ENCODE measurements around the gene D2HGDH.
"Not testable (repeated sequence)": the region's sequence is repeated elsewhere in the genome, so short reads cannot be mapped to it uniquely, and the experiment has no call there.

The D2HGDH gene

DNA sequence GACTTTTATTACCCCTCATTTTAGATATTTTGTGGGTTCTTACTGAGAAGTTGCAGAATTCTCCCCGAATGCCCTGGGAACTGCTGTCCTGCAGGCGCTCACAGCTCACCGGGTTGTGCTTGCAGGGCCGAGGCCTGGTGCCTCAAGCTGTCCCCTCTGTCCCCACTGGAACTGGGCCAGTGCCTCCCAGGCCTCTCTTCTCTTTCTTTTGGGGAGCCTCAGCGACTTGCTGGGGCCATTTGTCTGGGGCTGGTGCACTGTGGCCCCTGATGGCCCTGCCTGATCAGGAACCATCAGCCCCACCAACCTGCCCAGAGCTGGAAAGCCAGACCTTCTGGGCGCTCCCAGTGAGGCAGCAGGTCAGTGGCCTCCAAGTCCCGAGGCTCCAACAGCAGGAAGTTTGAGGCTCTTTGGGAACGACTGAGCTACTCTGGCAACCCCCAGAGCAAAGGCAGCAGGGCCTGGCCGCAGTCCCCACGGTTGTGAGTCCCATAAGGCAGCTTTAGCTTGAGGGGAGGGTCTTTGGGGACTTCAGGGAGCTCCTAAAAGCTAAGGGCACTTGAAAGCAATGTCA is 59.9 kb downstream of the D2HGDH start:
- ATAC-seq (no peak), DNase-seq (peak; percentile 2)

DNA sequence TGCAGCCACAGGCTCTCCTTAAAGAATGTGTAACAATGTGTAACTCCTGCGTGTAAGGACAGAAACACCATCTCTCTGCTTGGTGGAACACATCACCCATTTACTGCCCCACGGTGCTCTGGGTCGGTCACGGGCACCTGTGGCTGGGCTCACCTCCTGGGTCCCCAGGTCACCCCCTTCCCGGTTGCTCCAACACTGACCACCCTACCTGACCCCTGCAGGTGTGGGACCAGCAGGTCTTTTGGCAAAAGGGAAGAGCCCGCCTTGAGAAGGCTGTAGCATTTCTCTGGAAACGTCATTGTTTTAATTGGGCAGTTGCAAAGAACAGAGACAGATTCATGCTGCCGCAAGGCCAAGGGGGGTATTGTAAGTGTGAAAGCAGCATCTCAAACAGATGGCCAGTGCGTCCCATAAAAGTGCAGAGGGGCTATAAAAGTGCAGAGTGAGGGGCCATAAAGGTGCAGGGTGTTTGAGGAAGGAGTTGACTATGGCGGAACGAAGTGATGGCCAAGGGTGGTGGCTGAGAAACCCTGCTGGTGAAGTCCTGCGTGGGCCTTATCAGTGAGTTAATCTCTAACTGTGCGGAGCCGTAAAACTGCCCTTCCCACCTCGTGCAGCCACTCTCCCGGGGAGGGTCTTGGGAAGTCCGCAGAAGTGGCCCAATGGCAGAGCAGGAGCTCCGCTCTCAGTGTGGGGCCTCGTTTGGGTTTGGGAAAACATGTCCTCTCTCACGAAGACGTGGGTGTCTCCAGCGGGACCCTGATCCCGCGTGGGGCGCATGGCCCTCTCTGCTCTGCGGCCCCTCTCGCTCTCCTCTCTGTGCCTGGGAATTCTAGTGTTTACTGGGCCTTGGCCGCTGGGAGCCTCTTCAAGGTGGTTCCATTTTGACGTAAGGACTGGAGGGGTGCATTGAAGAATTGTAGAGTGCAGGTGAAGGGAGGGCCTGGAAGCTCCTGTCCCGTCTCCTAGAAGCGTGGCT is 60.9 kb downstream of the D2HGDH start:
- ATAC-seq (no peak), DNase-seq (peak; percentile 1)

DNA sequence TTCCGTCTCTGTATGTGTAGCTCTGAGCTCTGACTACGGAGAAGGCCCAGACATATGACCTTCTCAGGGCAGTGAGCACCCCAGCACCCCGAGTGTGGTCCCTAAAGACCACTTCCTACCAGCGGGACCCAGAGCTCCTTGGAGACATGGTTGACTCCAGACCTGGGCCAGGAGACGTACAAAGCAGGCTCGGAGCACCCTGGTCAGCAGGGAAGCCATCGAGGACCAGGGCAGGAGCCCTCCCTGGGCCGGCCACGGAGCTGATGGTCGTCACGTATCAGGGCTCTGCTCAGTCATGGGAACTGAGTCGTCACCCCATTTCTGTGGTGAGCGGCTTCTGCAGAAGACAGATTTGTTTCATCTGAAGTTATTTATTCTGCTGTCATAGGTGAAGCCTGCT is 61.8 kb downstream of the D2HGDH start:
- no peak for DNase-seq
- no peak for ATAC-seq

DNA sequence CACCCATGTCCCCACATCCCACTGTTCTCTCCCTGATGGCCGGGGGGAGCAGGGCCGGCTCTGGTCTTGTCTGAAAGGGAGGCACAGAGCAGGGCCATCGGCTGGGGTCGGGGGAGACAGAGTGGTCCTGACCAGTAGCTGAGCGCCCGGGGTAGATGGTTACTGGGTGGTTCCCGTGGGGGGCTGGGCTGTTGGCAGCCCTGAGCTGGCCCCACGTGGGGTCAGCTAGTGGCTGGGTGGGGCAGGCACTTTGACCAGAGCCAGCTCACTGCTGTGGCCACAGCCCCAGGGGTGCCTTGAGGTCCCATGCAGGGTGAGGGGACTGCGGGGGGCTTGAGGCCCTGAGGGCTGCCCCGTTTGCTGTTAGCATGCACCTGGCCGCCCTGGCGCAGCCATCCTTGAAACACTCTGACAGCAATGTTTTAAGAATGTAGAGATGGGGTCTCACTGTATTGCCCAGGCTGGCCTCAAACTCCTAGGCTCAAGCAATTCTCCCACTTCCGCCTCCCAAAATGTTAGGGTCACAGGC is 62.2 kb downstream of the D2HGDH start:
- no peak for ATAC-seq
- DNase-seq, result peak; percentile 2

DNA sequence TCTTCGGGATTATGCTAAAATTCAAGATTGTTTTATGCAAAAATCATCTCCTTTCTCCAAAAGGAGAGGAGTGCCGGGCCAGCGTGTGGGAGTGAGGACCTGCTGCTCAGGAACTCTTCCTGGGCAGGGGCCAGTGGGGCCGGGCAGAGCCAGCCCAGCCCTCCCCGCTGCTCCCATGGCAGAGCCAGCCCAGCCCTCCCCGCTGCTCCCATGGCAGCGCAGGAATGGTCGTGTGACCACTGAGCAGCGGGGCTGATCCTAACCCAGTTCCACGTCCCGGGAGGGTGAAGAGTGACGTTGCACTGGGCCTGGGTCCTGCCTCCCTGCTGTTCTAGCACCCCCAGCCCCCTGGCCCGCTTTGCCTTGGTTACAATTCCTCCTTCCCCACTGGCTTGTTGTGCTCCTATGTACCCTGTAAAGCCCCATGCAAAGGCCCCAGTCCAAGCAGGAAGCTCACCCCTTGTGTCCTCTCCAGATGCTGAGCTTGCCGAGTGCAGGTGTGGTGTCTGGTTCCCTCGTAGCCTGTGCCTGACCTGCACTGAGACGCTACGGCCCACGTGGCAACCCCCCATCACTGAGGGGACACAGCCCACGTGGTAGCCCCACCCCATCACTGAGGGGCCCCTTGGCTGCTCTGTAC is 63.1 kb downstream of the D2HGDH start:
- DNase-seq, result peak; percentile 2
- ATAC-seq, result no peak

DNA sequence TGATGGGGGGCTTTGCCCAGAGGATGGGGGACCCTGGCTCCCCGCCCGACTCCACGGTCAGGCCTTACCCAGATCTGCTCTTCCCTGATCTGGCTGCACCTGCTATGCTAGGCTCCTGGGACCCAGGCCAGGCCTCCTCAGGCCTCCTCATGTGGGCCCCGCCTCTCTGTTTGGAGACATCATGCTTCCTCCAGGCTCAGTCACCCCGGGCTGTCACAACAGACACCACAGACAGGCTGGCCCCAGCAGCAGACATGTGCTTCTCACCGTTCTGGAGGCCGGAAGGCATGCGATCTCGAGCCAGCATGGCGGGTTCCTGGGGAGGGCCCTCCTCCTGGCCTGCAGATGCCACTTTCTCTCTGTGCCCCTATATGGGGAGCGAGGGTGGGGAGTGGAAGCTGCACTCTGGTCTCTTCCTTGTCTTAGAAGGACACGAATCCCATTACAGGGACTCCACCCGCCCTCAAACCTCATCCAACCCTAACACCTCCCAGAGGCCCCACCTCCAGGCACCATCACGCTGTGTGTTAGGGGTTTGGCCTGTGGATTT is 63.7 kb downstream of the D2HGDH start:
- peak; percentile 2 for DNase-seq

DNA sequence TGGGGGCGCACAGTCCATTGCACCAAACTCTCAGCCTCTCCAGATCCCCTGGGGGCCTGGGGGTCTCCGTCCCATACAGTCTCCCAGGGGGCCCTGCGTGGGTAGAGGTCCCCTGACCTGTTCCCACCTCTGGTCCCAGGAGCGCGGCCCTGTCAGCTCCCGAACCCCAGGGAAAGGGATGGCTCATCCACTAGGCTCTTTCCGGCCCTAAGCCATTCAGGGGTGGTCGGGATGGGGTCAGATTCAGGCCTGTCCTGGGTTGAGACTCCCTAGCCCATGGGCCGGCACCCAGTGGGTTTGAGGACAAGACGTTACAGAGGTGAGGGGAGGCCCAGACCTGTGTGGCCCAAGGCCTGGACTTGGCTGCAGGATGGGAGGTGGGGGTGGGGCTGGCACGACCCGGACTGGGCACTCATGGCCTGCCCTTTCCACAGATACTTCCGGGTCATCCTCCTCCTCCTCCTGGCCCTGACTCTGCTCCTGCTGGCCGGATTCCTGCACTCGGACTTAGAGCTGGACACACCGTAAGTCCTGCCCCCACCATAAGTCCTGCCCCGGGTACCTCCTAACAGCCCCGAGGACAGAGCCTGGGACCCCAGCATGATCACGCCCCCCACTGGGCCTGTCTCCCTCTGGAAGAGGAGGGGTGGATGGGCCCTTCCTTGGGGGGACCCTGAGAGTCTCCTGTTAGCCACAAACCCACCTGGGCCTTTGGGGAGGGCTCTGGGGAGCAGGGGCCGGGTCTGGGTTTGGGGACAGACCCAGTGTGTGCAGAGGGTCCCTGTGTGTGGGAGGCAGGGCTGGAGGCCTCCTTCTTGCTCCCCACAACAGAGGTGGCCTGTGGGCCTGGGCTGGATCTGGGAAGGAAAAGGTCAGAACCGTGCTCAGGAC is 64.4 kb downstream of the D2HGDH start:
- peak; percentile 2 for DNase-seq

More for the DNA sequence above, 63.7 kb downstream of the D2HGDH start:
- no peak for ATAC-seq

DNA sequence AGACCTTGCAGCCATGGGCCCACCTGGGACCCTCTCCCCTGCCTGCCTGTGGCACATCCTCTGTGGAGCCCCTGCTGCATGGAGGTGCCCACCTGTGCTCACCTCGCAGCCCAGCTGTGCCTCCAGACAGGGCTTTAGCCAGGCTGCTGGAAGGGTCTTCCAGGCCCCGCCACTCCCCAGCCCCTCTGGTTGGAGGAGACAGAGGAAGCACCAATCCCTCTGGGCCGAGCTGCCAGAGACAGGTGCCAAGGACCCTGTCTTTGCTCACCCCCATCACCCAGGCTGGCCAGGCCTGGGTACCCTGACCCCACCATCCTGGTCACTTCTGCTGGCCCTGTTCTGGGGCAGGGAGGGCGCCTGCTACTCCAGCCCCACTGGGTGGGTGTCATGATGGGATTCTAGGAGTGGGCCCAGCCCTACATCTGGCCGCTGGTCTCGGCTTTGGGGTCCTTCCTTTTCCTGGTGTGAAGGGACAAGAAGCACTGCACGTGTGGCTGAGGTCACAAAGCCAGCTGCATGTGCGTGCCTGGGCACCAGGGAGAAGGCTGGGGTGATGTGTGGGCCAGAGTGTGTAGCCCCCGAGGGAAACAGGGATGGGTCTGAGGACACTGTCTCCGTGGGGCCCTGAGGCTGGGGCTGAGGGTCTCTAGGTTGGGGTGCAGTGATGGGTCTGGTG is 65.2 kb downstream of the D2HGDH start:
- no peak for ATAC-seq
- peak; percentile 2 for DNase-seq

More for the DNA sequence above, 64.4 kb downstream of the D2HGDH start:
- ATAC-seq, result no peak

DNA sequence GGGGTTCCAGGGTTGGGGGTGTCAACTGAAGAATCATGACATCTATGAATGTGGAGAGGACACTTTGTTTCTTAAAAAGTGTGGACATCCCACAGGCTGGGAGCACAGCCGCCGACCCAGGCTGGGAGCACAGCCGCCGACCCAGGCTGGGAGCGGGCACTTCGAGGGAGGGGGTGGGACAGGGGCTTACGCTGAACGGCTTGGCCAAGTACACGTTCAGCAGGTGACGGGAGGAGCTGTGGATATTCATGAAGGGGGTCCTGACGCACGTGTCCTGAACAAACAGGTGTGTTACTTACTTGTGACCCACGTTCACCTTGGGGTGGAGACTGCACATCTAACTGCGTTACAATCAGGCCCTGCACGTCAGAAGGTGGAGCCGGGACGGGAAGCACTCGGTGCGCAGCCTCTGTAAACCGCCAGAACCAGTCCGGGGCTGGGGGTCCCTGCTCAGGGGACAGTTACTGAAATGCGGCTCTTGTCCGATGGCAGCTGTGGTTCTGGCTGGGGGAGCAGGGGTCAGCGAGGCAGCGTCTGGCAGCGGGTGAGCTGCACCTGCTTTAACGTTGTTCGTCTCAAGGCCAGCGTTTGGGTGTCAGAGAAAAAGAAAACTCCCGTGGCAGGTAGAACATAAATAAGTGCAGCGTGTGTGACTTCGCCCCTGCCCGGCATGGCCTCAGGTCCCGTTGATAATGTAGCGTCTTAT is 65.9 kb downstream of the D2HGDH start:
- DNase-seq, ATAC-seq: not testable (repeated sequence)

DNA sequence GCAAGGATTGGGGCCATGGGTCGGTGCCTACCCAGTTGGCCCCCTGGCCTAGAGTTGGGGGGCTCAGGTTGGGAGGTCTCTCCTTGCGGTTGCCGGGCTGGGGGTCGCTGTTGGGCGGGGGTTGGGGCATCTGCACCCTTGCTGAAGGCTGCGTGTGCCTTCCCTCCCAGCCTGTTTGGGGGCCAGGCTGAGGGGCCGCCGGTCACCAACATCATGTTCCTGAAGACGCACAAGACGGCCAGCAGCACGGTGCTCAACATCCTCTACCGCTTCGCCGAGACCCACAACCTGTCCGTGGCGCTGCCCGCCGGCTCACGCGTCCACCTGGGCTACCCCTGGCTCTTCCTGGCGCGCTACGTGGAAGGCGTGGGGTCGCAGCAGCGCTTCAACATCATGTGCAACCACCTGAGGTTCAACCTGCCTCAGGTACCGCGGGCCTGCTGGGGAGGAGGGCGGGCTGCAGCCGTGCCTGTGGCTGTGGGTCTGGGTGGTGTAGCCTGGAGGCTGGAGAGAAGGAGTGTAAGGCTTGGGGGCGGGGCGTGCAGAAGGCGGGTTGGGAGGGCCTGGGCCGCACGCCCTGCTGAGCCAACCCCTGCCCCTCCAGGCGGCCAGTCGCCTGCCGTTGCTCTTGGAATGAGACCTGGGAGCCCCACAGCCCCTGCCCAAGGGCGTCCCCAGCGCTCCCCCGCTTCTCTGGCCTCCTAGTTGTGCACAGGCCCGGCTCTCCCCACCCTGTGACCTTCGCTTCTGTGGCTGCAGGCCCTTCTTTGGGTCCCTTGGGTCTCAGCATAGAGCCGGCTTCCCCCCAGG is 67.4 kb downstream of the D2HGDH start:
- ATAC-seq (no peak), DNase-seq (no peak)

DNA sequence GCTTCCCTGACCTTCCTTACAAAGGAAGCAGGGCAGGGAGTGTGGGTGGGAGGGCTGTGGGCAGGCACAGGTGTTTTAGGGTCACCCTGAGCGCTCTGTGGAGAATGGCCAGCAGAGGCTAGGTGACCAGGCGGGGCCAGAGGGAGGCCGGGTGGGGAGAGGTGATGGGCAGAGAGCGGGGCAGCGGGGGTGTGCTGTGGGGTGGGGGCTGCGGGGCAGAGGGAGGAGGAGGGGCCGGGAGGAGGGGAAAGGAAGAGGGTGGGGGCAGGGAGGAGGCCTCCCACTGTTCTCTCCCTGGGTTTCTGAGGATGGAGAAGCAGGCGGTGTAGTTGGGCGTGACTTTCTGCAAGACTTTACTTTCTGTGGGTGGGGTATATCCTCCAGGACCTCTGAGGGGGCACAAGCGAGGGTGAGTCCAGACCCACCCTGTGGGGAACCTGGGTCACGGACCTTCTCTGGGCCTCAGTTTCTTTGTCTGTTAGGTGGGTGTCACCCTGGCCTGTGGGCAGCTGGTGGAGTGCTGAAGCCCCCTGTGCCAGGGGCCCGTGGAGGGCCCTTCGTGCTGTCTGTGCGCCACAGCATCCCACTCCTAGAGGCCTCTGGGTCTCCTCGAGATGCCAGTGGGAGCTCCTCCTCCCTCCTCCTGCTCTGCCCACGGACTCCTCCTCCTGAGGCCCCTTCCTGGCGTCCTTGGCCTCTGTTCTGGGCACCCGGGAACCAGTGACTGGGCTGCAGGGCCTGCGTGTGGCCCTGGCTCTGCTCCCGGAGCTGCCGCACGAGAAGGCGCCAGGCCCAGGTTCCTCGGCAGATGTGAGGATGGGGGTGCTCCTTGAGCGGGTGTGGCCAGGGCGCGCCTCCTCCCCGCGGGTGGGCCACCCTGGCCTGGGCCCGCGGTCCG is 68.2 kb downstream of the D2HGDH start:
- ATAC-seq (no peak), DNase-seq (no peak)

DNA sequence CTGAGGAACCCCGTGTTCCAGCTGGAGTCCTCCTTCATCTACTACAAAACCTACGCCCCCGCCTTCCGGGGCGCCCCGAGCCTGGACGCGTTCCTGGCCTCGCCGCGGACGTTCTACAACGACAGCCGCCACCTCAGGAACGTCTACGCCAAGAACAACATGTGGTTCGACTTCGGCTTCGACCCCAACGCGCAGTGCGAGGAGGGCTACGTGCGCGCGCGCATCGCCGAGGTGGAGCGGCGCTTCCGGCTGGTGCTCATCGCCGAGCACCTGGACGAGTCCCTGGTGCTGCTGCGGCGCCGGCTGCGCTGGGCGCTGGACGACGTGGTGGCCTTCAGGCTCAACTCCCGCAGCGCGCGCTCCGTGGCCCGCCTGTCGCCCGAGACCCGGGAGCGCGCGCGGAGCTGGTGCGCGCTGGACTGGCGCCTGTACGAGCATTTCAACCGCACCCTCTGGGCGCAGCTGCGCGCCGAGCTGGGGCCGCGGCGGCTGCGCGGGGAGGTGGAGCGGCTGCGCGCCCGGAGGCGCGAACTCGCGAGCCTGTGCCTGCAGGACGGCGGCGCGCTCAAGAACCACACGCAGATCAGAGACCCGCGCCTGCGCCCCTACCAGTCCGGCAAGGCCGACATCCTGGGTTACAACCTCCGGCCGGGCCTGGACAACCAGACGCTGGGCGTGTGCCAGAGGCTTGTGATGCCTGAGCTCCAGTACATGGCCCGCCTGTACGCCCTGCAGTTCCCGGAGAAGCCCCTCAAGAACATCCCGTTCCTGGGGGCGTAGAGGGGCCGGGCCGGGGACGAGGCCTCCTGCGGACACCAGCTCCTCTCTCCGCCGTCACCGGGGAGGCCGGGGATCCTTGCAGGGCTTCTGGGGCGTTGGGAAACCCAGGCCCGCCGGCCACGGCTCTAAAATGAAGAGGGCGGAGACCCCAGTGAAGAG is 69.2 kb downstream of the D2HGDH start:
- ATAC-seq (peak; percentile 72), DNase-seq (peak; percentile 71)

DNA sequence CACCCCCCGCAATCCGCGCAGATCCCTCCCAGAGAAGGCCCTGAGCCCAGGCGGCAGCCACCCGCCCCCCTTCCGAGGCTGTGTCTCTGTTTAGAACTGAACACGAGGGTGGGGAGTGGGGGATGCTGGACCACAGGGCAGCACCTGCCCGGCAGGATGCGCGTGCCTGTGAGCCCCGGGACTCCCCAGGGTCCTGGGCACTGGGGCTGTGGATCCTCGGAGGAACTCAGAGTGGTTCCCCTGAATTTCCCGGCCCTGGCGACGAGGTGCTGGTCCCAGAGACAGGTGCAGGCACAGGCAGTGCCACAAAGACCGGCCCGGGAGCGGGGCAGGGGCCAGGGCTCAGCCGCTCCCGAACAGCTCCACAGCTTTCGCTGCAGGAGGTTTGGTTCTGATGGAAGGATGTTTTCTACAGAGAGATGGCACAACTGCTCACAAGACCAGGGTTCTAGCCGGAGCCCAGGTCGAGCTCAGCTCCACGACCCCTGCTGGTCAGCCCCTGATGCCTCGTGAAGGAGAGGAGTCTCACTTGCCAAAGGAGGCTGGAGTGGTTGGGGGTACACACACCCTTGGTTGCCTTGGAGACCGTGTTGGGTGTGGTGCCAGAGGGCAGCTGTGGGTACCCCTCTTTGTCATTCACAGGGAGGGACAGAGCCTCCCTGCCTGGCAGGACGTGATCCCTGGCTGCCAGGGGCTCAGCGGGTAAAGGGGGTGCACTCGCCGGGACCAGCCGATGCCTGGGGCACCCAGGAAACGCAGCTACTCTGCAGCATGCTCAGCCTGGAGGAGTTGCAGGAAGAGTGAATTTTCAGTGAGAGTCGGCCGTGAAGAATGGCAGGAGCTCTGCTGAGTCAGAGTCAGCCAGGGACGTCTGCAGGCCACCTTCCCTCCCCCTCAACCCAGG is 70.1 kb downstream of the D2HGDH start:
- DNase-seq (peak; percentile 43), ATAC-seq (peak; percentile 21)

DNA sequence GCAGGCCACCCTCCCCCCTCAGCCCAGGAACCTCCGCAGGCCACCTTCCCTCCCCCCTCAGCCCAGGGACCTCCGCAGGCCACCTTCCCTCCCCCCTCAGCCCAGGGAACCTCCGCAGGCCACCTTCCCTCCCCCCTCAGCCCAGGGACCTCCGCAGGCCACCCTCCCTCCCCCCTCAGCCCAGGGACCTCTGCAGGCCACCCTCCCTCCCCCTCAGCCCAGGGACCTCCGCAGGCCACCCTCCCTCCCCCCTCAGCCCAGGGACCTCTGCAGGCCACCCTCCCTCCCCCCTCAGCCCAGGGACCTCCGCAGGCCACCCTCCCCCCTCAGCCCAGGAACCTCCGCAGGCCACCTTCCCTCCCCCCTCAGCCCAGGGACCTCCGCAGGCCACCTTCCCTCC is 71.8 kb downstream of the D2HGDH start:
- ATAC-seq, DNase-seq: not testable (repeated sequence)

DNA sequence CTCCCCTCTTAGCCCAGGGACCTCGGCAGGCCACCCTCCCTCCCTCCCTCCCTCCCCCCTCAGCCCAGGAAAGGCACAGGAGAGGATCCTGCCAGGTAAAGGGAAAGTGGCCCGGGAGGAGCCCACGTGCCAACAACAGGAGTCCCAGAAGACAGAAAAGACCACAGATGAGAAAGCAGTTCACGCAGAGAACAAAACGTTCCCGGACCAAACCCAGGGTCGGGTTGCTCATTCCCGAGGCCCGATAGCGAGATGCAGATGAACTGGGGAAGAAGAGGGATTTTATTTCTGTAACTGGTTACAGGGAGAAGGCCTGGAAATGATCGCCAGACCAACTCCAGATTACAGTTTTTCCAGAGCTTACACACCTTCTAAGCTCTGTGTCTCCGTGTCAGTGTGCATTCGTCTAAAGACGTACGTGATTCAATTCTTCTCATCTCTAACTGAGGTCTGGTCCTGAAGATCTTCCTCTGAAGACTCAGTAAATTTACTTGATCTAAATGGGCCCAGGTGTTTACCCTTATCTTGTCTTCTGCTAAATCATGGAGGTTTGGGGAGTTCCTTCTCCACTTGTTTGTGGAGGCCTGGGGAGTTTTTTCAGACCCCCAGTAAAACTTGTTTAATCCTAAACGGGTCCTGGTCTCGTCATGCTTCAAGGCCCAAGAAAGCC is 73.8 kb downstream of the D2HGDH start:
- ATAC-seq, result no peak
- DNase-seq, result no peak

Measured in stimulated activated naive CD8-positive, alpha-beta T cell treated with anti-CD3 and anti-CD28 coated beads, Interleukin-15, Interleukin-2, amounts not matched to agents 100 U/mL and 50 U/mL, for 24 hours (primary cell).